Limb (tissue), 2 donors: ENCODE measurements around the gene FBXL16.

ENCODE experiments used
- DNase-seq, 2 donors: peaks; one replicate each; pipeline ENCODE4 v3.0.0-alpha.2; 2016; ENCODE audit errors: extremely low spot score in 2 of 2

The FBXL16 gene

GRCh38 chr16:734981-735881 is 29.6 kb upstream of the FBXL16 start:
- DNase-seq, result no peak

- no peak for DNase-seq
Measured at GRCh38 chr16:734208-734980, 28.8 kb upstream of the FBXL16 start.

DNA sequence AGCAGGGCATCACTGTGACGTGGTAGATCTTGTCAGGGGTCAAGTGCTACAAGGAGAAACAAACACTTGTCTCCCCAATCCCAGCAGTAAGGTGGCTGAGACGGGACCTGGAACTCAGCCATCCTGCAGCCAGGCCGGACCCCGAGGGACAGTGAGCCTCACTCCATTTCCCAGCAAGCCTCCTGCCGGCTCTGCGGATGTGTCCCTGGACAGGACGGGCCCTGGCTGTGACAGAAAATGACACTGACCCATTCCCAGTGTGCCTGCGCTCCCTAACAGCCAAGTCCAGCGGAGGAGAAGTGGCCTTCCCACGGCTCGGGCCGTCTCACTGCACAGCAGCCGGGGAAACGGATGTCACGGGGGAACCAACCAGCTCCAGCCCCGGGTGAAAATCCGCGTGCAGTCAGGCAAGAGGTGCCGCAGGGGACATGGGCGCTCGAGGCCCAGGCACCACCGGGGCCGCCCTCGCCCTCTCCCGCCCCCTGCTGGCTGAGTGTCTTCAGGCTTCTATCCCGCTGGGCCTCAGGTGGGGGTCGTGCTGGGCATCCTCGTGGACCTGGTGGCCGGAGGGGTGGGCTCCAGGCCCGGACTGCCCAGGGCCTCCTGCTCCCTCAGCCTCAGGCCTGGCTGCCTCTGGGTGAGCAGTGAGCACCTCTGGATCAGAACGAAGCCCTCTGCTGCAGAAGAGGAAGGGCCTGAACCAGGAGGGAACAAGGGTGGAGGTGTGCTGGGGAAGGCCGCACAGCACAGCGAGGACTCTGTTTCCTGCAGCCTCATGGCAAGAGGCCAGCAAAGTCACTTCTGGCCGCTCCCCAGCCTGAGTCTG is 28.0 kb upstream of the FBXL16 start:
- DNase-seq, result no peak

GRCh38 chr16:732936-733335 is 27.3 kb upstream of the FBXL16 start:
- no peak for DNase-seq

GRCh38 chr16:732332-732731 is 26.7 kb upstream of the FBXL16 start:
- DNase-seq, result no peak

- DNase-seq, result no peak
Measured at GRCh38 chr16:730666-731509, 25.3 kb upstream of the FBXL16 start.

- no peak for DNase-seq
Measured at GRCh38 chr16:729768-730665, 24.4 kb upstream of the FBXL16 start.

DNA sequence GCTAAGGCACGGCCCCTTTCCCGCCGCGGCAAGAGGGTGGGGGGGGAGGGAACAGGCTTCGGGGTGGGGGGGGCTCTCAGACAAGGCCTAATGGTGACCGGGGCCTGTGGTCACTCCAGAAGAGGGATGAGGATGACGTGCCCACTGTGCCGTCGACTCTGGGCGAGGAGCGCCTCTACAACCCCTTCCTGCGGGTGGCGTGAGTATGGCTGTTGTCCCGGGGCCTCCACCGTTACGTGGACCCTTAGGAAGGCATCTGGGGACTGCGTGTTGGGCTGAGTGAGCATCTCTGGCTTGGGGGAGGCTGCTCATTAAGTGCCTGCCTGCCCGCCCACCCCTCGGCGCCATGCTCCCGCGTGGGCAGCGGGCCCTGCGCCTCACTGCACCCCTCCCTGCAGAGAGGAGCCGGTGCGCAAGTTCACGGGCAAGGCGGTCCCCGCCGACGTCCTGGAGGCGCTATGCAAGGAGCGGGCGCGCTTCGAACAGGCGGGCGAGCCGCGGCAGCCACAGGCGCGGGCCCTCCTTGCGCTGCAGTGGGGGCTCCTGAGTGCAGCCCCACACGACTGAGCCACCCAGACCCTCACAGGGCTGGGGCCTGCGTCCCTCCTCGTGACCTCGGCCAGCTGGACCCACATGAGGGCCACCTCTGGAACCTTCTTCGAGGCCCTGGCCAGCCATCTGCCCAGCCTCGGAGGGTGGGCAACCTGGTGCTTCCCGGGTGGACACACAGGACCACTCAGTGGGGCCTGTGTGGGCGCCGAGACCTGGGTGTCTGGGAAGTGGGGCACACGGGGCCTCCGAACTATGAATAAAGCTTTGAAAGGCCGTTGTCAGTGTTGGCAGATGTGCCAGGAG is 23.5 kb upstream of the FBXL16 start:
- no peak for DNase-seq

- peak in 1 of 2 donors; percentile 77 for DNase-seq
Measured at GRCh38 chr16:728131-728889, 22.7 kb upstream of the FBXL16 start.

- peak in 1 of 2 donors; percentile 51 for DNase-seq
Measured at GRCh38 chr16:727291-727977, 21.8 kb upstream of the FBXL16 start.

DNA sequence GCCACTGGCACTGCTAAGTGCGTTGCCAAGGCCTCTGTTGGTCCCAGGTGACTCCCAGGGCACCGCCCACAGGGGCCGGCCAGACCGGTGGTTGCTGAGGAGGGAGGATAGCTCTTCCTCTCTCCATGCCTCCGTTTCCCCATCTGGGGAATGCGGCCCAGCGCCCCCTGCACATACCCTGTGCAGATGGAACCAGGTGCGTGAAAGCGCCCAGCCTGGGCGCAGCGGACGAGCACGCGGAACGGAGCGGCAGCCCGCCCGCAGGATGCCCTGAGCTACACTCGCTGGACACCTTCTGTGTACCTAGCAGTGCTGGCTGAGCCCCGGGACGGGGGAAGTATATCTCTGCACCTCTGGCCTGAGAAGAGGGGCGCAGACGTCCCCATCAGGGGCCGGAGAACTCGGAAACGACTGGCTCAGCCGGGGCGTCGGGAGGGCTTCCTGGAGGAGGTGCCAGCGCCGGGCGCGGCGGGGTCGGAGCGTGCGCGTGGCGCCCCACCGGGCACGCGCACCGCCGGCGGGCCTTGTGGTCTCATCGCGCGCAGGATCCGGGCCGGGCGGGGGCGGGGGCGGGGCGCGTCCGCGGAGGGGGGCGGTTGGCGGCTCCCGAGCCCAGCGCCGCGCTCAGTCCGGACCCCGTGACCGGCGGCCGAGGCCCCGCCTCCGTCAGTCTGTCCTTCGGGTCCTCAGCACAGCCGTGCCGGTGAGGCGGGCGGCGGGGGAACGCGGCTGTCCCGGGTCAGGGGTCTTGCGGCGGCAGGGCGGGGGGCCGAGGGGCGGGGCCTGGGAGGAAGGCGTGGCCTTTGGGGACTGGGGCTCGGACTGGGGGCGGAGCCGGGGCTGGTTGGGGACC is 21.1 kb upstream of the FBXL16 start, which contains the start of the genes CCDC78 and HAGHL:
TSS of gene CCDC78 (minus strand) at position 6 of the 853 bp plus-strand sequence. CDS start 76 bp downstream, outside the sequence.
TSS of gene HAGHL (plus strand) at position 669 of the 853 bp plus-strand sequence. CDS start 404 bp downstream, outside the sequence.
- DNase-seq, result peak in 1 of 2 donors; percentile 81

DNA sequence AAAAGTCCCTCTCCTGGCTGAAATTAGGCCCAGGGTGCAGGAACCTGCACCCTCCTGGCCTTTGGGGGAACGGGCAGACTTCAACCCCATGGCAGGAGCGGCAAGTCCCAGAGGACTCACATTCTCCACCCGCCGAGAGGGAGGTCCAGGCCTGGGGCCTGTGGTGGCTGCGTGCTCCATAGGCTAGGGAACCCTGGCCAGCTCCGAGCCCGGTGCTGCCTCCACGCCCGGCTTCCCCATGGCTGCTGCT is 20.5 kb upstream of the FBXL16 start:
- DNase-seq, result no peak

DNA sequence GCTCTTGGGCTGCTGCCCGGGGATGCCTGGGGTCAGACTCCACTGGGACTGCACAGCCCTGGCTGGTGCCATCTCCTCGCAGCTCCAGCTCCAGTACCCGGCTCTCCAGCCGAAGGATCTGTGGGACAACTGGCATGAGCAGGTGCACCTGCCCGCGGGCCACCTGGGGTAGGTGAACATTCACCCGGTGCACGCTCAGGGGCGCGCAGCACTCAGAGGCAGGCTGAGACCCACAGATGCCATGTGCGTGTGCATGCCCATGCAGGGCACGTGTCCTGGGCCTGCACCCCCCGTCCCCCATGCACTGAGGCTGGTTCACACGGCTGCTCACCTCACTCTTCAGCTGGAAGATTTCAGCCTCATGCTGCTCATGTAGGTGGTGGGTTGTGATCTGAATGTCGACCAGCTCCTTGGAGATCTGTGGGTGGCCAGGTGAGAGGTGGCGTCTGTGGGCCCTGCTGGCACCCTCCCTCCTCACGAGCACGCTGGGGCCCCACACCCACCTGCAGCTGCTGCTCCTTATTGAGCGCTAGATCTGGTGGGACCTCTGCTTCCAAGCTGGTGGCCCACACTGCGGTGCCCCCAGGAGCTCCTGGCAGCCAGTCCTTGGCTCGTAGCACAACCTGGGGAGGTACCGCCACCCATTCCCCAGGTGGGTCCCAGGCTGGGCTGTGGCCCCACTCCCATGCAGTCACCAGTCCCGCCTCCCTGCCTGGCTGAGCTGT is 20.0 kb upstream of the FBXL16 start:
- DNase-seq, result no peak

DNA sequence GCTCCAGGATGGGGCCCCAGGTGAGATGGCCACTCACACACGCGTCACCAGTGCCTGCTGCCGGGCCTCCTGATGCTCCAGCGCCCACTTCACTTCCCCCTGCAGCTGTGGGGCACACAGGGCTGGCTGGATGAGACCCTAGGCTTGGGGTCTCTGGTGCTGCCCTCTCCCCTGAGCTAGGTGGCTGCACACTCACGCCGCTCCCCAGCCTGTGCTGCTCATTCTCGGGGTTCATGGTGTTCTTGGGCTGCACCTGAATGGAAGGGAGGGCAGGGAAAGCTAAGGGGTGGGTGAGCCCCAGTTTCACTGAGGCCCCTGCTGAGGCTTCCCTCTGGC is 19.4 kb upstream of the FBXL16 start:
- DNase-seq, result no peak

- DNase-seq, result no peak
Measured at GRCh38 chr16:724188-725040, 18.8 kb upstream of the FBXL16 start.
